ENCODE measurements around the gene NTRK2. TPM values are rescaled to one million over a fixed set of nuclear protein-coding genes. Genes with fewer than 3 reads are reported as not detected.

Gene NTRK2
- polyA plus RNA-seq, 1 donor (not counting 4 experiments of a cell fraction or from before 2014, with no cell fraction given) = 0.08 TPM

DNA sequence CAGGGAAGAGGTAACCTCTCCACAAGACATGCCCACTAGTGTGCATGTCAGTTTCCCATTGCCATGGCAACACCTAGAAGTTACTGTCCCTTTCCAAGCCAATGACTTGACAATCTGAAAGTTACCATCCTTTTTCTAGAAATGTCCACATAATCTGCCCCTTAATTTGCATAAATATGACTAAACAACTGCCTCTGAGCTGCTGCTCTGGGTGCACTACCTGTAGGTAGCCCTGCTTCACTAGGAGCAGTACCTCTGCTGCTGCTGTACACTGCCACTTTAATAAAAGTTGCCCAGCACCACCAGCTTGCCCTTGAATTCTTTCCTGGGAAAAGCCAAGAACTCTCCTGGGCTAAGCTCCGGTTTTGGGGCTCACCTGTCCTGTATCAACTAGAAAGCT lies 392.4 kb downstream of the NTRK2 start:
- H3K36me3 ChIP-seq (ENCODE audit: control insufficient read depth in 2 of 2, extremely low read depth in 1 of 2, insufficient read depth in 2 of 2, low read length in 2 of 2) = no peaks in the 10 kb centered on the region
- no peak for FAIRE-seq
- no peak overlapping the region for H3K4me3 ChIP-seq (ENCODE audit: control insufficient read depth in 2 of 3, extremely low read depth in 1 of 3, insufficient read depth in 2 of 3, low read depth in 1 of 3, low read length in 3 of 3)
- H3K4me1 ChIP-seq (ENCODE audit: control insufficient read depth, extremely low read depth, insufficient read depth, low read length) = no peaks in the 10 kb centered on the region
- no peaks in the 10 kb centered on the region for H3K9me3 ChIP-seq (ENCODE audit: control insufficient read depth, low read depth, low read length)
- H3K27ac ChIP-seq (ENCODE audit: control insufficient read depth, insufficient read depth, low read length) = no peak overlapping the region
- peaks cover 4% of the 10 kb centered on the region for H3K27me3 ChIP-seq (ENCODE audit: control insufficient read depth, extremely low read depth, insufficient read depth, low read length)
- no peaks in the 10 kb centered on the region for H3K9me1 ChIP-seq (ENCODE audit: control insufficient read depth, extremely low read depth, insufficient read depth, low read length)
- no peak for TF ChIP-seq EZH2 (IDR thresholded peaks at IDR 0.05; ENCODE audit: low read length)
- TF ChIP-seq, protein P1, sequence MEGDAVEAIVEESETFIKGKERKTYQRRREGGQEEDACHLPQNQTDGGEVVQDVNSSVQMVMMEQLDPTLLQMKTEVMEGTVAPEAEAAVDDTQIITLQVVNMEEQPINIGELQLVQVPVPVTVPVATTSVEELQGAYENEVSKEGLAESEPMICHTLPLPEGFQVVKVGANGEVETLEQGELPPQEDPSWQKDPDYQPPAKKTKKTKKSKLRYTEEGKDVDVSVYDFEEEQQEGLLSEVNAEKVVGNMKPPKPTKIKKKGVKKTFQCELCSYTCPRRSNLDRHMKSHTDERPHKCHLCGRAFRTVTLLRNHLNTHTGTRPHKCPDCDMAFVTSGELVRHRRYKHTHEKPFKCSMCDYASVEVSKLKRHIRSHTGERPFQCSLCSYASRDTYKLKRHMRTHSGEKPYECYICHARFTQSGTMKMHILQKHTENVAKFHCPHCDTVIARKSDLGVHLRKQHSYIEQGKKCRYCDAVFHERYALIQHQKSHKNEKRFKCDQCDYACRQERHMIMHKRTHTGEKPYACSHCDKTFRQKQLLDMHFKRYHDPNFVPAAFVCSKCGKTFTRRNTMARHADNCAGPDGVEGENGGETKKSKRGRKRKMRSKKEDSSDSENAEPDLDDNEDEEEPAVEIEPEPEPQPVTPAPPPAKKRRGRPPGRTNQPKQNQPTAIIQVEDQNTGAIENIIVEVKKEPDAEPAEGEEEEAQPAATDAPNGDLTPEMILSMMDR (optimal IDR thresholded peaks at IDR 0.05 in 1 of 3, IDR thresholded peaks at IDR 0.05 in 1 of 3, conservative IDR thresholded peaks at IDR 0.05 in 1 of 3; ENCODE audit: extremely low read depth in 1 of 3, insufficient read depth in 2 of 3, low read length in 3 of 3) = no peak
- H3K9ac ChIP-seq (ENCODE audit: control insufficient read depth, extremely low read depth, insufficient read depth, low read length) = no peak overlapping the region
- no peak for DNase-seq (ENCODE audit: low read depth, low spot score)
- no peak overlapping the region for H2AFZ ChIP-seq (ENCODE audit: control insufficient read depth, low read length)
- dilution Hi-C loops (cut with MboI; ENCODE audit: extremely low pct_ligation_motif_present, low sequenced_read_pairs) = no loop called here
- no peaks in the 10 kb centered on the region for H4K20me1 ChIP-seq (ENCODE audit: control insufficient read depth, extremely low read depth, insufficient read depth, low read length)
- H3K79me2 ChIP-seq (ENCODE audit: control insufficient read depth, insufficient read depth, low read length) = no peaks in the 10 kb centered on the region
- no peak overlapping the region for H3K4me2 ChIP-seq (ENCODE audit: control insufficient read depth, extremely low read depth, insufficient read depth, low read depth, low read length)

DNA sequence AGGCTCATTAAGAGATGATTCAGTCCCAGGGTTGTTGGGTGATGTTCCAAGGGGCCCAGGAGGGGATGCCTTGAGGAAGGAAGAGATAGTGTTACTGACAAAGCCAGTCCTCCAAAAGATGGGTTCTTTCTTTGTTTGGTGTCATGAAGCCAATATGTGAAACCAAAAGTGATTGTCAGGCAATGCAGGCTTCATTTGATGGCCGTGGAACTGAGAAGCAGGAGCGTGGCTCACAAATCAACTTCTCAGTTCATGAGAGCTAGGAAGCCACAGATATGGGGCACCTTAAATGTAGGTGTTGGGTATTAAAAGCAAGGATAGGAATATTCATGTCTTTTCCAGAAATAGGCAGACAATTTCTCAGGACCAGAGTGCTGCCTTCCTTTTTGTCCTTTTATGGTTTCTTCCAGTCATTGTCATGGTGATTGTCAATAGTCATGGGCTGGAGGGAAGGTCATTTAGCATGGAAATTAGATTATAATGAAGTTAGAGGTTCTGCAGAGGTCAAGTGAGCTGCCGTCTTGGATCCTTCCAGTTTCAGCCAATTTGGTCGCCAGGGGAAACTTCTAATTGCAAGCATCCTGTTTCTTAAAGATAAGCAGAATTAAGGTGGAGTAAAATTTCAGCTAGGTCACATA lies 393.0 kb downstream of the NTRK2 start:
- no peak overlapping the region for H3K9ac ChIP-seq (ENCODE audit: control insufficient read depth, extremely low read depth, insufficient read depth, low read length)
- H3K4me2 ChIP-seq (ENCODE audit: control insufficient read depth, extremely low read depth, insufficient read depth, low read depth, low read length) = no peak overlapping the region
- dilution Hi-C loops (cut with MboI; ENCODE audit: extremely low pct_ligation_motif_present, low sequenced_read_pairs) = no loop called here

More for the DNA sequence above, 393.0 kb downstream of the NTRK2 start:
- no peaks in the 10 kb centered on the region for H3K9me3 ChIP-seq (ENCODE audit: control insufficient read depth, low read depth, low read length)
- TF ChIP-seq, protein P1 (optimal IDR thresholded peaks at IDR 0.05 in 1 of 3, IDR thresholded peaks at IDR 0.05 in 1 of 3, conservative IDR thresholded peaks at IDR 0.05 in 1 of 3; ENCODE audit: extremely low read depth in 1 of 3, insufficient read depth in 2 of 3, low read length in 3 of 3) = no peak
- no peak for TF ChIP-seq EZH2 (IDR thresholded peaks at IDR 0.05; ENCODE audit: low read length)
- no peaks in the 10 kb centered on the region for H3K79me2 ChIP-seq (ENCODE audit: control insufficient read depth, insufficient read depth, low read length)
- H2AFZ ChIP-seq (ENCODE audit: control insufficient read depth, low read length) = no peak overlapping the region
- no peaks in the 10 kb centered on the region for H3K4me1 ChIP-seq (ENCODE audit: control insufficient read depth, extremely low read depth, insufficient read depth, low read length)
- no peaks in the 10 kb centered on the region for H3K36me3 ChIP-seq (ENCODE audit: control insufficient read depth in 2 of 2, extremely low read depth in 1 of 2, insufficient read depth in 2 of 2, low read length in 2 of 2)
- H3K9me1 ChIP-seq (ENCODE audit: control insufficient read depth, extremely low read depth, insufficient read depth, low read length) = no peaks in the 10 kb centered on the region
- DNase-seq (ENCODE audit: low read depth, low spot score) (no peak), FAIRE-seq (no peak)
- H3K27me3 ChIP-seq (ENCODE audit: control insufficient read depth, extremely low read depth, insufficient read depth, low read length) = peaks cover 4% of the 10 kb centered on the region
- H4K20me1 ChIP-seq (ENCODE audit: control insufficient read depth, extremely low read depth, insufficient read depth, low read length) = no peaks in the 10 kb centered on the region
- no peak overlapping the region for H3K27ac ChIP-seq (ENCODE audit: control insufficient read depth, insufficient read depth, low read length)
- no peak overlapping the region for H3K4me3 ChIP-seq (ENCODE audit: control insufficient read depth in 2 of 3, extremely low read depth in 1 of 3, insufficient read depth in 2 of 3, low read depth in 1 of 3, low read length in 3 of 3)
